ENCODE measurements around the gene CHRNB1.

CHRNB1 gene

GRCh38 chr17:7415784-7416183 is 29.1 kb upstream of the CHRNB1 start:
- DNase-seq = no peak

- DNase-seq = no peak
Measured at GRCh38 chr17:7416323-7416722, 28.5 kb upstream of the CHRNB1 start.

- DNase-seq = no peak
Measured at GRCh38 chr17:7417056-7417655, 27.7 kb upstream of the CHRNB1 start.

DNA sequence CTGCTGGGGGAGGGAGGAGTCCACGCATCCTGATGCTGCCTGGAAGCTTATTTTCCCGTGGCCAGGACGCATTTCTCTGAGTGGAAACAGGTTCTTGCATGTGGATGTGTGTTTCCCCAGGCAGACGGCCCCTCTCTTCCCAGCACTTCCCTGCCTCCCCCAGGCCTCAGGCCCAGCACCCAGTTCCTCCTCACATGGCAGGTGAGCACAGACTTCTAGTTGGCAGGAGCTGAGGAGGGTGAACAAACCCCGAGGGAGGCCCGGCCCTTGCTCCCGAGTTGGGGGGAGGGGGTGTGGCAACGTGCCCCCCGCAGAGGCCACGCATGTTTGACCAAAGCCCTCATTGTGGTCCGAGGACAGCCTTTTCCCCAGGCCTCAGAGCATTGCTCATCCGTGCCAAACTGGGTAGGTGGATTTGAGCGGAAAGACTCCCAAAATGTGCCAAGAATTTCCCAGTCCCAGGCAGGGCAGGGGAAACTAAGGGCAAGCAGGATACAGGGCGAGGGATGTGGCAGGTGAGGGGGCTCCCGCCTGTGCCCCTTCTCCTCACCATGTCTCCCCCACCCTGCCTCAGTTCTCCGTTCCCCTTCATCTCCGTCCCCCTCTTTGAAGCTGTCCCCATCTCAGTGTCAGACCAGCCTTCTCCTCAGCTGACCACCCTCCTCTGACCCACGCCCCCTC is 26.2 kb upstream of the CHRNB1 start:
- DNase-seq = no peak

DNA sequence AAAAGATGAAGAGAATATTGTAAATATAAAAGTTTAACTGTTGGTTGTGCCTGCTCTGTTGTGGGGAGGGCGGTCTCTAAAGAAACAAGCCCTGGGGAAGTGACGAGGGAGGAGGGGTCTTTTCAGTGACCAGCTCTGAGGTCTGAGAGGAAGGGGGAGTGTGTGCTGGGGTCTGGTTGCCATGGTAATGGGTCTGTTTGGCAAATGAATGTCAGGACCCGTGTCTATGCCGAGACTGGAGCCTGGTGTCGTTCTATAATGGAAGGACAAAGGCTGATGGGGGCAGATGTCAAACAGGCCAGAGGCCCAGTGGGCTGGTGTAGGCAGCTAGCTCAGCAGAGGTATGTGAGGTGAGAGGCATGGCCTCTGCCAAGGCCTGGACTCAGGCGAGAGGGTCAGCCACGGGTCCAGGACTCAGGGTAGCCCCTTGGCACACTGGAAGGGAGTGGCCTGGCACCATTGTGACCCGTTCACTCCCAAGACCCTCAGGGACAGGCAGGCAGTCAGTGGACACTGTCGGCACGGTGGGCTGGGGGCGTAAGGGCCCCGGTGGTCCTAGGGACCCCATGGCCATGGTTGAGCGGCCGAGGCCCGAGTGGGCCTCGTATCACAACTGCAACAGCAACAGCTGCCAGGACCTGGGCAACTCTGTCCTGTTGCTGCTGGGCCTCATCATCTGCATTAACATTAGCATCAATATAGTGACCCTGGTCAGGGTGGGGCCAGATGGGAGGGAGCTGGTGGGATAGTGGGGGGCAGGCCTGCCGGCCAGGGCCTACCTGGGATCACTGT is 24.8 kb upstream of the CHRNB1 start, which contains the start of gene SPEM1:
TSS of gene SPEM1 (plus strand) at position 506 of the 792 bp plus-strand sequence. CDS start at position 567, 61 bp downstream.
- DNase-seq = no peak

DNA sequence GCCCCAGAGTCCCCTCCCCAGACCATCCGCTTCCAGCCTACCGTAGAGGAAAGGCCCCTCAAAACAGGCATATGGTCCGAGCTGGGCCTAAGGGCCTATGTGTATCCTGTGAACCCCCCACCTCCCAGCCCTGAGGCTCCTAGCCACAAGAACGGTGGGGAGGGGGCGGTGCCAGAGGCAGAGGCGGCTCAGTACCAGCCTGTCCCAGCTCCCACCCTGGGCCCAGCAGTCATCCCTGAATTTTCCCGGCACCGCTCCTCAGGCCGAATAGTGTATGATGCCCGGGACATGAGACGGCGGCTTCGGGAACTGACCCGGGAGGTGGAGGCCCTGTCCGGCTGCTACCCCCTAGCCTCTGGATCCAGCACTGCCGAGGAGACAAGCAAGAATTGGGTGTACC is 23.7 kb upstream of the CHRNB1 start:
- no peak for DNase-seq

GRCh38 chr17:7423679-7424078 is 21.2 kb upstream of the CHRNB1 start:
- no peak for DNase-seq

GRCh38 chr17:7425316-7425715 is 19.5 kb upstream of the CHRNB1 start, which contains the start of gene SPEM2:
SPEM2 (plus strand) TSS chr17:7425616; CDS start chr17:7425689, 73 bp downstream.
- DNase-seq = no peak

DNA sequence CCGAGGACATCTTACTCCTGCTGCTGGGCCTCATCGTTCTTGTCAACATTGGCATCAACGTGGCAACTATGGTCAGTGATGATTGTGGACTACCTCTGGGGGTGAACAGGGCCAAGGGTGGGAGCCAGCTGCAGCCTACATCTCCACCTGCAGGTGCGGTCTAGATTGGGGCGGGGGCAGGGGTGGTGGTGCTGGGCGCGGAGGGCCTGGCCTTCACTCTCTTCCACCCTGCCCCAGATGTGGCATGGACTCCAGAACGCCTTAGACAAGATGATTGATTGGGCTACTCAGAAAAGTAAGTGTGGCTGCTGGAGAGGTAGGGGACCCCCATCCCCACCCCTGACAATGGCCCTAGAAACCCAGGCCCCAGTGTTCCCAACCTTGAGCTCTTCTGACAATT is 19.1 kb upstream of the CHRNB1 start:
- DNase-seq = no peak

DNA sequence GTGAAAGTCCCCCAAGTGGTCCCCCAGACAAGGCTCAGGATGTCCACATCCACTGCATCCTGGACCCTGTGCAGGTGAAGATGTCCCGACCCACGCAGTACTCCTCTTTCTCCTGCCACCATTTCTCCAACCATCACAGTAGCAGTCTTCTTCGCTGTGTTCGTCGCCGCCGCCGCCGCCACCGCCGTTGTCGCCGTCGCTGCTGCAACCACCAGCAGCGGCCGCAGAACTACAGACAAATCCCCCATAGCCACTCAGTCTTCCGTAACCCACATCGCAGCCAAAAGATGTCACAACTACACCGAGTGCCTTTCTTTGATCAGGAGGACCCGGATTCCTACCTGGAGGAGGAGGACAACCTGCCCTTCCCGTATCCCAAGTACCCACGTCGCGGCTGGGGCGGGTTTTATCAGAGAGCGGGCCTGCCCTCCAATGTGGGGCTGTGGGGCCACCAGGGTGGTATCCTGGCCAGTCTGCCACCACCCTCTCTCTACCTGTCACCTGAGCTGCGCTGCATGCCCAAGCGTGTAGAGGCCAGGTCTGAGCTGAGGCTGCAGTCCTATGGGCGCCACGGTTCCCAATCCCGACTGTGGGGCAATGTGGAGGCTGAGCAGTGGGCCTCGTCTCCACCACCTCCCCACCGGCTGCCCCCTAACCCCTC is 18.5 kb upstream of the CHRNB1 start:
- DNase-seq = no peak

DNA sequence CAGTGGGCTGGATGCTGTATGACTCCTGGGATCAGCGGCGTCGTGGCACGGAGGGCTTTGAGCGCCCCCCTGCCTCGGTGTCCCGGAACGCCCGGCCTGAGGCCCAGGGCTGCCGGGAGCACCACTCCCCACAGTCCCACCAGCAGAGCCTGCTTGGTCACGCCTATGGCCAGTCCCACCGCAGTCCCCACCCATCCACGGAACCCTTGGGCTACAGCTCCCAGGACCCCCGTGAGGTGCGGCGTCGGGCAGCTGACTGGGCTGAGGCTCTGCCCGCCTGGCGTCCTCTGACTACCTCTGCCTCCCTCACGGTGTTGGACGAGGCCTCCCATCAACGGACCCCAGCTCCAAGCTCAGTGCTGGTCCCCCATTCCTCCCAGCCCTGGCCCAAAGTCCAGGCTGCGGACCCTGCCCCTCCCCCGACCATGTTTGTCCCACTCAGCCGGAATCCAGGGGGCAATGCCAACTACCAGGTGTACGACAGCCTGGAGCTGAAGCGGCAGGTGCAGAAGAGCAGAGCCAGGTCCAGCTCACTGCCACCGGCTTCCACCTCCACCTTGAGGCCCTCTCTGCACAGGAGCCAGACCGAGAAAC is 17.9 kb upstream of the CHRNB1 start:
- DNase-seq = no peak

- no peak for DNase-seq
Measured at GRCh38 chr17:7427549-7427948, 17.3 kb upstream of the CHRNB1 start.

GRCh38 chr17:7428557-7428956 is 16.3 kb upstream of the CHRNB1 start, which contains the start of gene SPEM3:
SPEM3 (plus strand) TSS chr17:7428857; CDS start chr17:7428903, 46 bp downstream.
- DNase-seq = no peak

- no peak for DNase-seq
Measured at GRCh38 chr17:7429722-7430121, 15.1 kb upstream of the CHRNB1 start.

- no peak for DNase-seq
Measured at GRCh38 chr17:7431231-7431630, 13.6 kb upstream of the CHRNB1 start.

GRCh38 chr17:7432296-7432695 is 12.6 kb upstream of the CHRNB1 start:
- no peak for DNase-seq

GRCh38 chr17:7435676-7436555 is 8.9 kb upstream of the CHRNB1 start:
- peak; percentile 90 for DNase-seq

GRCh38 chr17:7436556-7437368 is 8.1 kb upstream of the CHRNB1 start:
- peak; percentile 96 for DNase-seq

DNA sequence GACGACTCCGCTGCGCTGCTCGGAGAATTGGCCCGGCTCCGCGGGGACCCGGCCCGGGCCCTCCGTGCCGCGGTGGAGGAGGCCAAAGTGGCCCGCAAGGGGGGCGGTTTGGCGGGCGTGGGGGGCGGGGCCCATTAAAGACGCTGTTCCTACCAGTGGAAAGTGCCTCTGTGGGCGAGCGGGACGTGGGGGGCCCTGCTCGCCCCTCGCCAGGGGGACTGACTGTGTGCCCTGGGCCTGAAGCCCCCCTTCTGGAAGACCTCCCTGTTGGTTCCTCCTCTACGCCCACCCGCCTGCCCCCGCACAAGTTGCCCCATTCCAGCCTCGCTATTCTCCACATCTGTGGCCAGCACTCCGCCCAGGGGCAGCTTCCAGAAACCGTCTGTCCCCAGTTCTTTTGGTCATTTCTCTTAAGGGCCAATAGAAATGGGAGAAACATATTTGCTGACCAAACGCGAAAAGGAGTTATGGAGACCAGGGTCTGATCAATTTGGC is 7.4 kb upstream of the CHRNB1 start:
- DNase-seq = peak; percentile 49

DNA sequence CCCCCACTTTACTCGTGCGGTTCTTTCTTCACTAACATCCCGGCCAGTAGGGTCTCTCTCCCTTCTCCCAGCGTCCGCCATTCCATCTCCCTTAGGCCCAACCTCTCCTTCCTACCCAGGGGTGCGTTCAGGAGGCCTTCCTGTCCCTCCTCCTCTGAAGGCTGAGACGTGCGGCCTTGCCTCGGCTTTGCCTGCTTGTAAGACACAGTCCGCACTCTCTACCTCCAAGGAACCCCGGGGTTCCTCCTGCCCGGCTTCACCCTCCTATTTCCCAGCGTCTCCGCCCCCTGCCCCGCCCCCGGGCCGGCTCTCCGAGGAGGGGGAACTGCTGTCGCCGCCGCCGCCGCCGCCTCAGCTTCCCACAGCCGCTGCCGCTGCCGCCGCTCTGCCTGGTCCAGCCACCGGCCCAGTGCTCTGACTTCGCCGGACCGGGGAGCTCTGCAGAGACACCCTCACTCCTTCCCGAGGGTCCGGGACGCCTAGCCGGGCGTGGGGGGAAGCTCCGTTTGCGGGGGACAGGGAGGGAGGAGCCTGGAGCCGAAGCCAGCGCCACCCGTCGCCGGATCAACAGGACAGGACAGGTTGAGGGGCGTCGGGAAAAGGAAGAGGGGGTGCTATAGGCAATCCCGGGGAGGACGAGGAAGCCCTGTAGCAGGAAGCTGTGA is 6.8 kb upstream of the CHRNB1 start:
- peak; percentile 84 for DNase-seq
